ENCODE data around the gene ZDHHC3. TPM values are rescaled to one million over a fixed set of nuclear protein-coding genes. Genes with fewer than 3 reads are reported as not detected.
"Not testable (repeated sequence)": the region's sequence is repeated elsewhere in the genome, so short reads cannot be mapped to it uniquely, and the experiment has no call there.

Gene ZDHHC3
- polyA plus RNA-seq, 1 experiment = 198 TPM

DNA sequence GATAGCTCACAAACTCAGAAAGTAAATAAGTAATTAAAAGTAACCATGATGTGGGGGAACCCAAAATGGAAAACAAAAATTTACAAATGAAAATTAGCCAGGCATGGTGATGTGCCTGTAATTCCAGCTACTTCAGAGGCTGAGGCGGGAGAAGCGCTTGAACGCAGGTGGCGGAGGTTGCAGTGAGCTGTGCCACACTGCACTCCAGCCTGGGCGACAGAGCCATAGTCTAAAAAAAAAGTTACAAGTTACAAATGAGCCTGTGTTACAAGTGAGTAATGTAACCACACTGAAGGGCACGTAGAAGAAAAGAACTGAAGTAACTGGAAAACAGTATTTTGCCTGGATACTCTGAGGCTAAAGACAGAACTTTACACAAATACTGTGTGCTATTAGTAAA, 11.4 kb upstream of the ZDHHC3 start:
- TF ChIP-seq, protein P1, sequence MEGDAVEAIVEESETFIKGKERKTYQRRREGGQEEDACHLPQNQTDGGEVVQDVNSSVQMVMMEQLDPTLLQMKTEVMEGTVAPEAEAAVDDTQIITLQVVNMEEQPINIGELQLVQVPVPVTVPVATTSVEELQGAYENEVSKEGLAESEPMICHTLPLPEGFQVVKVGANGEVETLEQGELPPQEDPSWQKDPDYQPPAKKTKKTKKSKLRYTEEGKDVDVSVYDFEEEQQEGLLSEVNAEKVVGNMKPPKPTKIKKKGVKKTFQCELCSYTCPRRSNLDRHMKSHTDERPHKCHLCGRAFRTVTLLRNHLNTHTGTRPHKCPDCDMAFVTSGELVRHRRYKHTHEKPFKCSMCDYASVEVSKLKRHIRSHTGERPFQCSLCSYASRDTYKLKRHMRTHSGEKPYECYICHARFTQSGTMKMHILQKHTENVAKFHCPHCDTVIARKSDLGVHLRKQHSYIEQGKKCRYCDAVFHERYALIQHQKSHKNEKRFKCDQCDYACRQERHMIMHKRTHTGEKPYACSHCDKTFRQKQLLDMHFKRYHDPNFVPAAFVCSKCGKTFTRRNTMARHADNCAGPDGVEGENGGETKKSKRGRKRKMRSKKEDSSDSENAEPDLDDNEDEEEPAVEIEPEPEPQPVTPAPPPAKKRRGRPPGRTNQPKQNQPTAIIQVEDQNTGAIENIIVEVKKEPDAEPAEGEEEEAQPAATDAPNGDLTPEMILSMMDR (IDR thresholded peaks at IDR 0.05; ENCODE audit: insufficient read depth, low read depth, low read length) = no peak
- H3K4me3 ChIP-seq (ENCODE audit: low read depth, low read length) = no peak overlapping the region
- CTCF ChIA-PET = interaction anchor here (0.8 to 3.2 kb wide), 2 partner anchors 10 to 14 kb away, joined by 4 to 14 read pairs; partner anchors contain the start of genes EXOSC7 and ZDHHC3
- H3K27me3 ChIP-seq (ENCODE audit: control insufficient read depth, insufficient read depth, low read length) = no peaks in the 10 kb centered on the region
- POLR2A ChIA-PET = no interaction called here
- no peak for DNase-seq (ENCODE audit: low read depth)
- H3K36me3 ChIP-seq (ENCODE audit: control insufficient read depth, insufficient read depth, low read length) = peaks cover 9% of the 10 kb centered on the region

DNA sequence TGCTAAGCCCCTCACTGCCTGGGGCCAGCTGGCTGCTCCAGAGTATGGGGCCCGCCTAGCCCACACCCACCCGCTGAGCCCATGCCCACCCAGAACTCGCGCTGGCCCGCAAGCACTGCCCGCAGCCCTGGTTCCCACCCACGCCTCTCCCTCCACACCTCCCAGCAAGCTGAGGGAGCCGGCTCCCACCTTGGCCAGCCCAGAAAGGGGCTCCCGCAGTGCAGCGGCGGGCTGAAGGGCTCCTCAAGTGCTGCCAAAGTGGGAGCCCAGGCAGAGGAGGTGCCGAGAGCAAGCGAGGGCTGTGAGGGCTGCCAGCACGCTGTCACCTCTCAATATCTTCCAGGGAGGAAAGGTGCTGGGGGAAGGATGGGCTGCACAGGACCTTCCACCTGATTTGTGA, 10.4 kb upstream of the ZDHHC3 start:
- CTCF ChIA-PET = interaction anchor here (3.2 kb wide), 1 partner anchor 9 kb away, joined by 14 read pairs; the partner anchor contains the start of genes EXOSC7 and ZDHHC3
- H3K36me3 ChIP-seq (ENCODE audit: control insufficient read depth, insufficient read depth, low read length); H3K27me3 ChIP-seq (ENCODE audit: control insufficient read depth, insufficient read depth, low read length); H3K4me3 ChIP-seq (ENCODE audit: low read depth, low read length); POLR2A ChIA-PET; DNase-seq (ENCODE audit: low read depth): not testable (repeated sequence)

DNA sequence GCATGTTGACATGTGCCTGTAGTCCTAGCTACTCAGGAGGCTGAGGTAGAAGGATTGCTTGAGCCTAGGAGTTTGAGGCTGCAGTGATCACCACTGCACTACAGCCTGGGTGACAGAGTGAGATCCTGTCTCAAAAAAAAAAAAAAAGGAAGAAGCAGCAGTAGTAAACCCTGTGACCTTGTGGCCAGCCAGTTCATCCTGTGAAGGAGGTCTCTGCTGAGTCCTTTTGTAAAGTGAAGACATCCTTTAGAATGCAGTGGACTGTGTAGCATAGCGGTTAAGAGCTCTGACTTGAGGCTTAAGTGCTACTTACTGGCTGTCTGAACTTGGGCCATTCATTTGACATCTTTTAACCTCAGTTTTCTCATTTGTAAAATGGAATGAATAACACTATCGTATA, 8.4 kb upstream of the ZDHHC3 start:
- no peak for DNase-seq (ENCODE audit: low read depth)
- Histone ChIP-seq H3K4me3 (ENCODE audit: low read depth, low read length) (no peak overlapping the region), H3K27me3 (ENCODE audit: control insufficient read depth, insufficient read depth, low read length) (no peaks in the 10 kb centered on the region), H3K36me3 (ENCODE audit: control insufficient read depth, insufficient read depth, low read length) (peaks cover 1% of the 10 kb centered on the region; the same call in 1 of the 2 replicates)
- TF ChIP-seq, protein P1 (IDR thresholded peaks at IDR 0.05; ENCODE audit: insufficient read depth, low read depth, low read length) = no peak
- CTCF ChIA-PET = interaction anchor here (1.0 to 1.7 kb wide), 2 partner anchors 8 kb away, joined by 3 to 8 read pairs; partner anchors contain the start of genes EXOSC7 and ZDHHC3
- POLR2A ChIA-PET = no interaction called here

DNA sequence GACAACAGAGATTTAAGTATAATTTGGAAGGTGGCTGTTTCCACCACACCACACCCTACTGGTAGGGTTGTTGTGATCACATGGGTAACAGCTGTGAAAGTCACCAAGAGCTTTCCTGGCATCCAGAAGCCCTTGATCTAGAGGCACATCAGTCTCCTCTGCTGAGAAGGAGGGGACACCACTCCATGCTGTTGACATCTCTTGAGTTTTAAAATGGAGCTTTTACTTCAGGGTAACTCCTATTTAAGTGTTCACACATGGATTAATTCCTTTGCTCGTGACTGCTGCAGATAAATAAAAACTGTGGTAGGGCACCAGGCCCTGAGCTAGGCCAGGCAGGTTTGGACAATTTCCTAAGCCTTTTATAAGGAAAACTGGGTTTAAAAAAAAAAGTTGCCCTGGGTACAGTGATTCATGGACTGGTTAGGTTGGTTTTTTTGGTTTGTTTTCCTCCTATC, 7.5 kb upstream of the ZDHHC3 start:
- CTCF ChIA-PET = interaction anchor here (1.0 to 1.7 kb wide), 2 partner anchors 7 to 9 kb away, joined by 3 to 8 read pairs; partner anchors contain the start of genes EXOSC7 and ZDHHC3
- POLR2A ChIA-PET = no interaction called here
- no peak for DNase-seq (ENCODE audit: low read depth)
- no peak overlapping the region for H3K4me3 ChIP-seq (ENCODE audit: low read depth, low read length)
- H3K27me3 ChIP-seq (ENCODE audit: control insufficient read depth, insufficient read depth, low read length) = no peaks in the 10 kb centered on the region
- TF ChIP-seq, protein P1 (IDR thresholded peaks at IDR 0.05; ENCODE audit: insufficient read depth, low read depth, low read length) = no peak
- no peaks in the 10 kb centered on the region for H3K36me3 ChIP-seq (ENCODE audit: control insufficient read depth, insufficient read depth, low read length)

DNA sequence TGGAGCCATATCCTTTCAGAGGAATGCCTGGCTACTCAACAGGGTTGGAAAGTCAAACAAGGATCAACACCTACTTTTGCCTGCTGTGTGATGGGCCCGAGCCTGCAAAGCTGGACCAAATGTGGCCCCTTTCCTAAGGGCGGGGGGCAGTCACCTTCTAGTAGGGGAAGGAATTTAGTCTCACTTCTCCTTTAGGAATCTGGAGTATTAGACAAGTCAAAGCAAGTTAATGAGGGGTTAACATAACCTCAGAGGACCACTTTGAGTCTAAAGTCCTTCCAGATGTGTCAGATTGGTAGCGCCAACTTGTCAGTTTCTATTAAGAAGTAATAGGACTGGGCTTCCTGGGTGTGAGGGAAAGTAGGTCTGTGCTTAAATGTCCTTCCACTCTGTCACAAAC, 6.8 kb upstream of the ZDHHC3 start:
- Histone ChIP-seq H3K27me3 (ENCODE audit: control insufficient read depth, insufficient read depth, low read length) (no peaks in the 10 kb centered on the region), H3K36me3 (ENCODE audit: control insufficient read depth, insufficient read depth, low read length) (no peaks in the 10 kb centered on the region), H3K4me3 (ENCODE audit: low read depth, low read length) (no peak overlapping the region)
- ChIA-PET POLR2A (no interaction called here), CTCF (interaction anchor here (1.6 to 1.7 kb wide), 2 partner anchors 9 to 11 kb away, joined by 5 to 8 read pairs; no protein-coding TSS in a partner anchor)
- no peak for DNase-seq (ENCODE audit: low read depth)
- TF ChIP-seq, protein P1 (IDR thresholded peaks at IDR 0.05; ENCODE audit: insufficient read depth, low read depth, low read length) = no peak

DNA sequence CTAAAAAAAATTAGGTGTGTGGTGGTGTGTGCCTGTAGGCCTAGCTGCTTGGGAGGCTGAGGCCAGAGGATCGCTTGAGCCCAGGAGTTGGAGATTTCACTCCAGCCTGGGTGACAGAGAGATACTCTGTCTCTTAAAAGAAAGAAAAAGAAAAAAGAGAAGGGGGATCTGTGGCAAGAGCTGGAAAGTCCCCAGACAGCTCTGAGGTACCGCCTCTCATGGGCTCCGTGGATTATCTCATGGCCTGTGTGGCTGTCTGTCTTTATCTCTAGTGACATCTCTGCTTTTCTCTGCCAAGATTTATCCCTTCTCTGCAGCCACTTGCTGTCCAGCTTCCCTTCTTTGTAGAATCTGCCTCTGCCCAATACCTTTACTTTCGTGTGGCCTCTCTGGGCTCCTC, 5.8 kb upstream of the ZDHHC3 start:
- DNase-seq (ENCODE audit: low read depth) = no peak
- CTCF ChIA-PET = interaction anchor here (1.6 kb wide), 1 partner anchor 12 kb away, joined by 5 read pairs; no protein-coding TSS in a partner anchor
- POLR2A ChIA-PET = no interaction called here
- H3K27me3 ChIP-seq (ENCODE audit: control insufficient read depth, insufficient read depth, low read length) = no peaks in the 10 kb centered on the region
- H3K4me3 ChIP-seq (ENCODE audit: low read depth, low read length) = no peak overlapping the region
- H3K36me3 ChIP-seq (ENCODE audit: control insufficient read depth, insufficient read depth, low read length) = no peaks in the 10 kb centered on the region
- TF ChIP-seq, protein P1 (IDR thresholded peaks at IDR 0.05; ENCODE audit: insufficient read depth, low read depth, low read length) = no peak
